GM20431 (cell line): ENCODE results near the gene PCSK9.

Experiments
- in situ Hi-C: fragments of 300-500 bp; cut with MseI, MboI; formaldehyde crosslinking; loops from one replicate; pipeline ENCODE4 v1.15.0; 2020; ENCODE audit warnings: low sequenced_read_pairs; ENCODE audit not compliant: unreplicated experiment

Gene PCSK9

DNA sequence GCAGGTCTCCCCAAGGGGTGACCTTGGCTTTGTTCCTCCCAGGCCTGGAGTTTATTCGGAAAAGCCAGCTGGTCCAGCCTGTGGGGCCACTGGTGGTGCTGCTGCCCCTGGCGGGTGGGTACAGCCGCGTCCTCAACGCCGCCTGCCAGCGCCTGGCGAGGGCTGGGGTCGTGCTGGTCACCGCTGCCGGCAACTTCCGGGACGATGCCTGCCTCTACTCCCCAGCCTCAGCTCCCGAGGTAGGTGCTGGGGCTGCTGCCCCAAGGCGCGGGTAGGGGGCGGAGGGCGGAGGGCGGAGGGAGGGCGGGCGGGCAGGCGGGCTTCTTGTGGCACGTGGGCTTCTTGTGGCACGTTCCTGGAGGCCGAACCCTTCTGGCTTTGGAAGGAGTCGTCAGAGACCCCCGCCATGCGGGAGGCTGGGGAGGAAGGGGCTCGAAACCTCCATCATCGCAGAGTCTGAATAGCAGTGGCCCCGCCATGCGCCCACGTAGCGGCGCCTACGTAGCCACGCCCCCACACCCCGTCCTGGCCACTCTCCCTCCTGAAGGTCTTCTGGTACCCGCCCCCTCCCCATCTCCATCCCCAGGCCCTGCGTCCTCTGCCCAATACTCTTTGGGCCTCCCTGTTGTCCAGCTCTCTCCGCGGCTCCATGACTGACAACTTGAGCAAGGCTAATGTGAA is 16.7 kb downstream of the PCSK9 start:
- in situ Hi-C loops = no loop called here

DNA sequence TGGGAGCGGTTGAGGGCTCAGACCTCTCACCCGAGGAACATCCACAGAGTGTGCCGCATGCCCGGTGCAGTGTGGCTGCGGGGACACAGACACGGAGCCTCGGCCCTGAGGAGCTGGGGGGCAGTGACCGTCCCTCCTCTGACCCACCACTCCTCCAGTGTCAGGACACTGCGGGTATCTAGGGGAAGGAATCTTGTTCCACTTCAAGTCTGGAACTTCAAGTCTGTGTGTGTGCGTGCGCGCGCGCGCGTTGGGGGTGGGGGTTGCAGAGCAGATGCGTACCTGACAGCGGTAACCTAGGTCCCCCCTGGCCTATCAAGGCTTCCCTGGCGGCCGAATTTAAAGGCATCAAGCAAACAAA is 17.3 kb downstream of the PCSK9 start:
- in situ Hi-C loops = no loop called here

DNA sequence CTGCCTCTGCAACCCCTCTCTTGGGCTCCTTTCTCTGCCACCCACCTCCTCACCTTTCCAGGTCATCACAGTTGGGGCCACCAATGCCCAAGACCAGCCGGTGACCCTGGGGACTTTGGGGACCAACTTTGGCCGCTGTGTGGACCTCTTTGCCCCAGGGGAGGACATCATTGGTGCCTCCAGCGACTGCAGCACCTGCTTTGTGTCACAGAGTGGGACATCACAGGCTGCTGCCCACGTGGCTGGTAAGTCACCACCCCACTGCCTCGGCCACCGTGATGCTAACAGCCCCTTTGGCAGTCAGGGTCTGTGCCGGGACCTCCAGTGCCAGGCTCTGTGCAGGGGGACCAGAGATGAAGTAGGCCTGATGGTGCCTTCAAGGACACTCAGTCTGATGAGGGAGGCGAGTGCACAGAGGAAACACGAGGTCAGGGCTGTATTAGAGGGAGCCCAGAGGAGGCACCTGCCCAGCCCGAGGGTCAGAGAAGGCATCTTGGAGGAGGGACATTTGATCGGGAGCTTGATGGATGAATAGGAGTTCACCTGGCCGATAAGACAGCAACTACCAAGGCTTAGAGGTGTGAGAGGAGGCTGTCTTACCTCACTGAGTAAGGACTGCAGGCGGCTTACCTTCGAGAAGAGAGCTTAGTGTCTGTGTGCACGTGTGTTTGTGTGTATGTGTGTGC is 18.1 kb downstream of the PCSK9 start:
- in situ Hi-C loops = no loop called here

DNA sequence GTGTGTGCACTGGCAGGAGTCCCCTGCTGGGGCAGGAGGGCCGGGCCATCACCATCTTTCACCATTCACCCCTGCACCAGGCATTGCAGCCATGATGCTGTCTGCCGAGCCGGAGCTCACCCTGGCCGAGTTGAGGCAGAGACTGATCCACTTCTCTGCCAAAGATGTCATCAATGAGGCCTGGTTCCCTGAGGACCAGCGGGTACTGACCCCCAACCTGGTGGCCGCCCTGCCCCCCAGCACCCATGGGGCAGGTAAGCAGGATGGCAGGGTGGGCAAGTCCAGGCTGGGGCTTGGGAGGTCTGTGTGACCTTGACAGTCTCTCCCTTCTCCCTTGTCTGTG is 18.6 kb downstream of the PCSK9 start:
- in situ Hi-C loops = no loop called here

DNA sequence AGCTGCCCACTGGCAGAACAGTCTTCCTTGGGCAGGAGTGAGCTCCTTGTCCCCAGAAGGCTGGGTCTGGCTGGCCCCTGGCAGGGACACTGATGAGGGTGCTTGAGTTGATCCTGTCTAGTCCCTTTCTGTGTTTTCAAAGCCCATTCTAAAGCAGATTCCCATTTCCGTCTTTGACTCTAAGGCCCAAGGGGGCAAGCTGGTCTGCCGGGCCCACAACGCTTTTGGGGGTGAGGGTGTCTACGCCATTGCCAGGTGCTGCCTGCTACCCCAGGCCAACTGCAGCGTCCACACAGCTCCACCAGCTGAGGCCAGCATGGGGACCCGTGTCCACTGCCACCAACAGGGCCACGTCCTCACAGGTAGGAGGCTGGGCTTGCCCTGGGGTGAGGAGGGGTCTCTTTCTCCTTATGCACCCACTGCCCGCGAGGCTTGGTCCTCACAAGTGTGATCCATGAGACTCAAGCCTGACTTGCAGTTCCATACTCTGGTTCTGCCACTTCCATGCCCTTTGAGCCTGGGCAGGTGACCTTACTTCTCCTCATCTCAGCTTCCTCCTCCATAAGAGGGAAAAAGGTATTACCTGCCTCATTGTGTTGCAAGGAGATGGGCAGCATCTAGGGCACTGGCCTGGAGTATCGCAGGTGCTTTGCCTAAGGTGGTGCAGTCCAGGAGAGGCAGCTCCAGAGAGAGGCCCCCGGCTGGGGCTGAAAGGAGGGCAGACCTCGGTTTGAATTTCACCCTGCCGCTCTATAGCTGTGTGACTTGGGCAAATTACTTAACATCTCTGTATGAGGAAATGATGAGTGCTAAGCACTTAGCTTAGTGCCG is 20.2 kb downstream of the PCSK9 start:
- in situ Hi-C loops = no loop called here

DNA sequence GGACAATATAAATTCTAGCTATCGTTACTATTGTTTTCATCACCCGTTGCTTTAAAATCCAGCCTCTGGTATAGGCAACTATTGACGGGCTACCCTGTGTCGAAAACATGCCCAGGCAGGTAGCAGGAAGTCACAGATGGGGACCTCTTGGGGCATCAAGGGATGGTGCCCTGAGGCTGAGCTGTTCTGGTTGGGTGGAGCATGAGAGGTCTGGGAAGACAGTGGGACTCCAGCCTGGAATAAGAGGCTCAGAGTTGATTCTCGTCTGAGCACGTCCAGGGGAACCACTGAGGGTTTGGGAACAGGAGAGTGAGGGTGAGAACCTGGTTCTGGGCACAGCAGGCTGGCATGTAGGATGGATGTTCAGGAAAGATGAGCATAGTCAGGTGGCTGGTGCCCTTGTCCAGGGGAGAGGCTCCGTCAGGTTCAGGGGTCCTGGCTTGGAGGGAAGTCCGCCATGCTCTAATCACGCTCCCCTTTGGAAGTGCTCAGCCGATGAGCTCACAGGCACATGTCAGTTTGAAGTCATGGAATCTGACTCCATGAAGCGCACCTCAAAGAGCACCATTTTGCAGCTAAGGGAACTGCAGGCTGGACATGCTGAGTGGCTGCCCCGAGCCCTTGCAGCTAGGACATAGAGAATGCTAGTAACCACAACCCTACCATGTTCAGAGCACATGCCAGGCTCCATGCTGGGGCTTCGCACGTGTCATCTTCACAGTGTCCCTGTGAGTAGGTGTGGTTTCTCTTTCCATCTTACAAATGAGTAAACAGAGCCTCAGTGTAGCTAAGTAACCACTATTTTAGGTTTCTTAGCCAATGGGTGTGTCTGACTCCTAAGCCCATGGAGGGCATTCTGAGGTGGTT is 21.0 kb downstream of the PCSK9 start:
- in situ Hi-C loops = no loop called here

DNA sequence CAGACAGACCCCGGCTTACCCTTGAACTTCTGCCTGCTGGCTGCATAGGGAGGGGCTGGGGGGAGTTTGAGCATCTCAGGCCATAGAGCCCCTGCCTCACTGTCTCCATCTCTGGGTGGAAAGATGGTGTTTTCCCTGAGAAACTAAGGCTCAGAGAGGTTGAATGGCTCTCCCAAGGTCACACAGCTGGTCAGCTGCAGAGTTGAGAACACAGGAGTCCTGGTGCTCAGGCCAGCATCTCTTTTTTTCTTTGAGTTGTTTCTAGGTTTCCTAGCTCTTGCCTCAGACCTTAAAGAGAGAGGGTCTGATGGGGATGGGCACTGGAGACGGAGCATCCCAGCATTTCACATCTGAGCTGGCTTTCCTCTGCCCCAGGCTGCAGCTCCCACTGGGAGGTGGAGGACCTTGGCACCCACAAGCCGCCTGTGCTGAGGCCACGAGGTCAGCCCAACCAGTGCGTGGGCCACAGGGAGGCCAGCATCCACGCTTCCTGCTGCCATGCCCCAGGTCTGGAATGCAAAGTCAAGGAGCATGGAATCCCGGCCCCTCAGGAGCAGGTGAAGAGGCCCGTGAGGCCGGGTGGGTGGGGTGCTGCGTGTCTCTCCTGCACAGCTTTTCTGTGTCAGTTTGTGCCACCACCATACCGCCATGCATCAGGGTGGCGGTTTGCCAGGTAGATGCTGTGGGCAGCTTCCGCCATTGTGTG is 21.8 kb downstream of the PCSK9 start:
- in situ Hi-C loops = no loop called here

DNA sequence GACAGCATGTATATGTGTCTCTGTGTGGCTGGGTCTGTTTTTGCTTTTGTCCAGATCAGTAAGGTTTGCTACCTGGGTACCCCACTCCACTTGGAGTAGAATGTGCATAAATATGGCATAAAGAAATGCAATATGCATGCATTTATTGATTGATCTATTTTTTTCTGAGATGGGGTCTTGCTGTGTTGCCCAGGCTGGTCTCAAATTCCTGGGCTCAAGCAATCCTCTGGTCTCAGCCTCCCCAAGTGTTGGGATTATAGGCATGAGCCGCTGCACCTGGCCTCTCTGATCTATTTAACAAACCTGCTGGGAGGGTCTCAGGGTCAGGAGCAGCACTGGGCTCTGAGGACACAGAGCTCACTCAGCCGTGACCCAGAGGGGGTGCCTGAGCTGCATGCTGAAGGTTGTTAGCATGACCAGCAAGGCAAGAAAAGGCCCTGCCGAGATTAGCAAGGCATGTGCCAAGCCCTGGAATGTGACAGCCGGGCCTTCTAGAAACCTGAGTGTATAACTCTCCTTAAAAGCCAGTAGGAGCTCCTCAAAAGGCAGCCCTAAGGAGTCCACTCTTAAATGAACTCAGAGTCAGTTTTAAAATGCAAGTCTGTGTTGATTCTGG is 22.5 kb downstream of the PCSK9 start:
- in situ Hi-C loops = no loop called here

DNA sequence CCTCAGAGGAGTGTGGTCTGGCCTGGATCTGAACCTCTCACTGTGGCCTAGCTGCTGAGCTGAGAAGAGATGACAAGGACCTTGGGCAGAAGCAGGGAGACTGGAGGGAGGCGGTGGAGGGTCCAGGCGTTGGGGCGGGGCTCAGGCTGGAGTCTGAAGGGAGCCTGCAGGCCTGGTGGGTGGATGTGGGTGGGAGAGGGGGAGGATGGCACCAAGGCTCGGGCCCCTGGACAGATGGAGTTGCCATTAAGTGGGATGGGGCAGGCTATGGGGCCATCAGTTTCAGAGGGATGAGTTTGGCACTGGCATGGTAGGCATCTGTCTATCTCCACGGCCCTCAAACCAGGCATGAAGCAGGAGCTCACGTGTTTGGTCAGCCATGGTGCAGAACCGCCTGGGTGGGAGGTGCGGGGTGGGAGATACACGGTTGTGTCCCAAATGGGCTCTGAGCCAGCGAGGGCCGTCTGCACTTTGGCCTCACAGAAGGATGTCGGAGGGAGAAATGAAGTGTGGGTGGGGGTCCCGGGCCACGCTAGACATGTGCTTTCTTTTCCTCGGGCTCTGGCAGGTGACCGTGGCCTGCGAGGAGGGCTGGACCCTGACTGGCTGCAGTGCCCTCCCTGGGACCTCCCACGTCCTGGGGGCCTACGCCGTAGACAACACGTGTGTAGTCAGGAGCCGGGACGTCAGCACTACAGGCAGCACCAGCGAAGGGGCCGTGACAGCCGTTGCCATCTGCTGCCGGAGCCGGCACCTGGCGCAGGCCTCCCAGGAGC is 23.6 kb downstream of the PCSK9 start:
- in situ Hi-C loops = no loop called here

DNA sequence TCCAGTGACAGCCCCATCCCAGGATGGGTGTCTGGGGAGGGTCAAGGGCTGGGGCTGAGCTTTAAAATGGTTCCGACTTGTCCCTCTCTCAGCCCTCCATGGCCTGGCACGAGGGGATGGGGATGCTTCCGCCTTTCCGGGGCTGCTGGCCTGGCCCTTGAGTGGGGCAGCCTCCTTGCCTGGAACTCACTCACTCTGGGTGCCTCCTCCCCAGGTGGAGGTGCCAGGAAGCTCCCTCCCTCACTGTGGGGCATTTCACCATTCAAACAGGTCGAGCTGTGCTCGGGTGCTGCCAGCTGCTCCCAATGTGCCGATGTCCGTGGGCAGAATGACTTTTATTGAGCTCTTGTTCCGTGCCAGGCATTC is 24.2 kb downstream of the PCSK9 start:
- in situ Hi-C loops = no loop called here

DNA sequence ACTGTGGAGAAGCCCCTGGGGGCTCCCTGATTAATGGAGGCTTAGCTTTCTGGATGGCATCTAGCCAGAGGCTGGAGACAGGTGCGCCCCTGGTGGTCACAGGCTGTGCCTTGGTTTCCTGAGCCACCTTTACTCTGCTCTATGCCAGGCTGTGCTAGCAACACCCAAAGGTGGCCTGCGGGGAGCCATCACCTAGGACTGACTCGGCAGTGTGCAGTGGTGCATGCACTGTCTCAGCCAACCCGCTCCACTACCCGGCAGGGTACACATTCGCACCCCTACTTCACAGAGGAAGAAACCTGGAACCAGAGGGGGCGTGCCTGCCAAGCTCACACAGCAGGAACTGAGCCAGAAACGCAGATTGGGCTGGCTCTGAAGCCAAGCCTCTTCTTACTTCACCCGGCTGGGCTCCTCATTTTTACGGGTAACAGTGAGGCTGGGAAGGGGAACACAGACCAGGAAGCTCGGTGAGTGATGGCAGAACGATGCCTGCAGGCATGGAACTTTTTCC is 24.8 kb downstream of the PCSK9 start:
- in situ Hi-C loops = no loop called here

DNA sequence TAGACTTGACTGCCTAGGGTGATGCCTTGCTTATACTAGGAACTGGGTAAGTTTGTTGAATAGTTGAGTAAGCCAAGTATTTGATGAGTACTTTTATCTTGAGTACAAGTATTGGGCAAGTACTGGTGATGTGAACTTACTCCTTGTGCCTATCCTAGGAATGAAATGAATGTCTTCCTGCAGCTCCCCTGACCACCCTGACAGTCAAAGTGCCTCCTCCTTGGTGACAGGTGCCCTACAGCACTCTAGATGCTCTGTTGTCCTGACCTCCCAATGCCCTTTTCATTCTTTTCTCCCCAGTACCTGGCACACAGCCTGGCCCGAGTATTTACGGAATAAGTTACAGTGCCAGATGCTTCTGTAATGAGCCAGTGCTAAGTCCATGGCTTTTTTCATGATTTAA is 25.5 kb downstream of the PCSK9 start:
- in situ Hi-C loops = no loop called here

DNA sequence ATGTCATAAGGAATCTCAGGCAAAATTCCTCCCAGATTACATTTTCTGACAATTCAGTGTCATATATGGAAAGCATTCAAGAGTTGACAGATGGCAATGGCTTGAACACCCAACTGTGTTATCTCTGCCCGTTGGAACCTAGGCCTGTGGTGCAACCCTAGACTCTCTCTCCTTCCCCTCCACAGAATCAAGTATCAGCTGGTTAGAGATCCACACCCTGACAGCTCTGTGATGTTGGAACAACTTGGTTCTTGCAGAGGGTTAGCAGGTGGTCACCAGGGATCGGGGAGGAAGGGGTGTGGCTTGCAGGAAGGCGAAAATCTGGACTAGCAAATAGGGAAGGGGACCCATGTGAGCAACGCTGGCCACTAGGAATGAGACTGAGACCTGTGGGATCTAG is 26.3 kb downstream of the PCSK9 start:
- in situ Hi-C loops = no loop called here

DNA sequence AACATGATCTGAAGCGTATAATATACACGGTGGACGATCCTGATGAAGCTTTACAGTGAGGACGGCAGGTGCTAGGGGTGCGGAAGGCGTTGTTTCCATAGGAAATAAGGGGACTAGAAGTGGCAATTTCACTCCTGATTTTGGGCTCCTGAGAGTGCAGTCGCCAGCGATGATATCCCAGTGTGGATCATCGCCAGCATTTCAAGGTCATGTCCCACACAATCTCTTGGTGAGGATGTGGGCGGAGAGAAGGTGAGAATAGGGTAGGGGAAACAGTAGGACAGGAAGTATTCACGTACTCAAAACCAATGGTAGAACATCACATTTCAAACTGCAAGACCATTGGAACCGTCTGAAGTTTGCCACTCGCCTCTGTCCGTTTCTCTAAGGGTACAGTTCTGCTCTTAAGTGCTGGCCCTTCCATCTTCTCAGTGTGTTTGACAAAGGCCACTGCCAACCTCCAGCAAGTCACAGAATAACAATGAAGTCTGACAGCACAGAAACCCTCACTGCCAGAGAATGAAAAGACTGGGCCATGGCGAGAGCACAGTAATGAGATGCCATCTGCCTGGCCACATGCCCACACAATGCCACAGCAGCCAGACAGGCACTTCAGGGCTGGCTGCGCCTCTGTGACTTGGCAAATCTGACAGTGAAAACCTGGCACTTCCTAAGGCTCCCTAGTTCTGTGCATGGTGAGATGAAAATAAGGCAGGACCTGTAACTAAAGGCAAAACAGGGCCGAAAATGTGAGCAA is 27.9 kb downstream of the PCSK9 start:
- in situ Hi-C loops = no loop called here

DNA sequence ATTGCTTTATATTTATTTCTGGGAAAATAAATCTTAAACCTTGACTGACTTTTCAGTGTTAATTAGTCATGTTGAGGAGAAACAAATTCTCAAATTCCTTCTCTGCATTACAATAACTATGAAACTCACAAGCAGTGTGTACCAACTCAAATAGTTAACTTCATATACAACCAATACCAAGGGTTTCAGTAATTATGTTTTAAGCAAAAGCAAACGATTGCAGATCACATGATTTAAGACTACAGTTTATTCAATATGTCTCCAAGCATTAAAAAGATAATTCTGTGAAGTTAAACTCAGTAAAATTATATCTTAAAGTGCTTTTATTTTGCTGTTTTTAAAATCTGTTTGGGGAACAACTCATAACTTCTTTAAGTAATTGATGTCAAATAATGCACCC is 28.6 kb downstream of the PCSK9 start:
- in situ Hi-C loops = no loop called here

DNA sequence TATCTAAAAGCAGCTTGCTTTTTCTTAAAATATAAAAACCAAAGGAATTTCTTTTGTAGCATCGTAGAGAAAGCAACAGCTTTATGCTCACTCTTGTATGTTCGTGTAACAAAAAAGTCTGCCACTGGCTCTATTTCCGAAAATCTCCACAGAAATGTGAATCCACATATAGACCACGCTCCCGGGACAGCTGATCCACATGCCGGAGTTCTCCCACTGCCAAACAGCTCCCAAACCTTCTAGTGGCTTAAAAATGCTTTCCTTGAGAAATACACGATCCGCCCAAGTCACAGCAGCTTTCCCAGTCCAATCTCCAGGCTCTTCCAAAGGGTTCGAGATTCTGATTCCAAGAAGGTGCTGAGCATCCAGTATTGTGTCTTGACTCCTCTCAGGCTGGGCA is 29.3 kb downstream of the PCSK9 start:
- in situ Hi-C loops = no loop called here

DNA sequence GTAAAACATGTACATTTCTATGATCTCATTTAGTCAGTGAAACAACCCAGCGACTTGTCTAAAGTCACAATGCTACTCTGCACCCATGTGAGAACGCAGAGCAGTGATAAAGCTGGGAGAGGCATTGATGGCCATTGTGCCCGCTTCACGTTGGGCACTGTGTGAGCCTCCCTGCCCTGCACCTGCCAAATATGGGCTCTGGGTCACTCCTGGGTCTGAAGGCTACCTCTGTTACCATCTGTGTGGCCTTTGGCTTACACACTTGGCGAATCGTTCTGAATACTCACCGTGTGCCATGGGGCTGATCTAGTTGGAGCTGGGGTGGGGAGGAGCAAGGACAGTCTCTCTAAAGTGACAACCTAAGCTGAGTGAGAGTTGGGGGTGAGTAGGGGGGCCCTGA is 29.9 kb downstream of the PCSK9 start:
- in situ Hi-C loops = no loop called here
